Endothelial cell of umbilical vein (primary cell): ENCODE measurements around the gene C8G. TPM values are rescaled to one million over a fixed set of nuclear protein-coding genes. Genes with fewer than 3 reads are reported as not detected.

Experiments
- BruUV-seq: library from RNA; stranded (reverse); fragments of 400-500 nt; replicated peaks from 2 replicates; lab custom pipeline; 2021; lab: Mats Ljungman, UMichigan
- CTCF ChIA-PET: fragments of 300-600, 350-600 bp; sonication (Branson Sonifier 250); formaldehyde crosslinking; loops from one replicate; lab custom pipeline; 2021; ENCODE audit warnings: antibody characterized with exemption, inconsistent platforms; lab: Charles Lee
- POLR2A ChIA-PET: fragments of 300-600, 350-600 bp; sonication (Branson Sonifier 250); formaldehyde crosslinking; loops from one replicate; lab custom pipeline; 2021; ENCODE audit warnings: antibody characterized with exemption, inconsistent platforms; lab: Charles Lee
- DNase-seq: peaks from one replicate; pipeline ENCODE4 v3.0.0-alpha.2; 2011; ENCODE audit warnings: low read depth, low spot score
- FAIRE-seq: peaks from 2 replicates; lab custom pipeline; 2011; peaks lifted over from hg19 to GRCh38; lab: Jason Lieb, UNC
- H2AFZ ChIP-seq: 2 replicates; pipeline ENCODE4 v1.6.0; 2012; ENCODE audit warnings: low read depth, low read length, control low read depth, inconsistent platforms
- H3K27ac ChIP-seq: 2 replicates; pipeline ENCODE4 v1.5.1; 2011; ENCODE audit warnings: low read depth, mild to moderate bottlenecking, control low read depth, low read length, moderate library complexity; ENCODE audit not compliant: insufficient read depth
- H3K27me3 ChIP-seq, 2 experiments: 2 replicates each; pipeline versions ENCODE4 v1.6.0 to v1.6.1; 2011; ENCODE audit warnings: low read length in 2 of 2, mixed read lengths in 1 of 2; ENCODE audit not compliant: control insufficient read depth in 2 of 2, insufficient read depth in 2 of 2
- H3K36me3 ChIP-seq, 2 experiments: 2 replicates in 1 of 2; 3 replicates in 1 of 2; pipeline ENCODE4 v1.5.1; 2011; ENCODE audit warnings: low read length in 2 of 2, mild to moderate bottlenecking in 1 of 2, moderate library complexity in 1 of 2; ENCODE audit not compliant: control insufficient read depth in 2 of 2, insufficient read depth in 2 of 2; ENCODE audit errors: extremely low read depth in 1 of 2
- H3K4me1 ChIP-seq: 3 replicates; pipeline ENCODE4 v1.5.1; 2011; ENCODE audit warnings: mild to moderate bottlenecking, low read length; ENCODE audit not compliant: control insufficient read depth, insufficient read depth; ENCODE audit errors: extremely low read depth
- H3K4me2 ChIP-seq: 2 replicates; pipeline ENCODE4 v1.6.1; 2011; ENCODE audit warnings: low read length, control low read depth, mixed read lengths; ENCODE audit not compliant: insufficient read depth
- H3K4me3 ChIP-seq, 3 experiments: fragments of 200-600 bp in 1 of 3; sonication (generic), shearing (Covaris generic) in 1 of 3; replicated peaks in 1 of 3; 2 replicates each; pipeline ENCODE4 v1.5.1; 2011 to 2016; ENCODE audit warnings: control low read depth in 3 of 3, low read length in 3 of 3, mild to moderate bottlenecking in 2 of 3, inconsistent platforms in 1 of 3, low read depth in 1 of 3, moderate library complexity in 1 of 3; ENCODE audit not compliant: insufficient read depth in 1 of 3
- H3K79me2 ChIP-seq: 2 replicates; pipeline ENCODE4 v1.6.0; 2012; ENCODE audit warnings: low read length, inconsistent platforms; ENCODE audit not compliant: control insufficient read depth, insufficient read depth
- H3K9ac ChIP-seq: replicated peaks from 2 replicates; pipeline ENCODE3; 2011; ENCODE audit warnings: low read length, control low read depth; ENCODE audit not compliant: insufficient read depth; ENCODE audit errors: extremely low read depth
- H3K9me1 ChIP-seq: replicated peaks from 3 replicates; pipeline ENCODE4 v1.6.0; 2011; ENCODE audit warnings: mild to moderate bottlenecking, low read length; ENCODE audit not compliant: control insufficient read depth, insufficient read depth; ENCODE audit errors: extremely low read depth
- H3K9me3 ChIP-seq: replicated peaks from 2 replicates; pipeline ENCODE4 v1.5.1; 2012; ENCODE audit warnings: low read length, inconsistent platforms; ENCODE audit not compliant: control insufficient read depth, insufficient read depth
- H4K20me1 ChIP-seq: replicated peaks from 2 replicates; pipeline ENCODE3; 2011; ENCODE audit warnings: mild to moderate bottlenecking, low read length; ENCODE audit not compliant: control insufficient read depth, insufficient read depth; ENCODE audit errors: extremely low read depth
- CTCF ChIP-seq, 2 donors: IDR thresholded peaks; 1 replicate in 1 of 2; 2 replicates in 1 of 2; pipeline ENCODE4 v1.5.1; 2011; ENCODE audit warnings: low read length in 2 of 2, mild to moderate bottlenecking in 2 of 2, moderate library complexity in 2 of 2, control low read depth in 1 of 2, inconsistent platforms in 1 of 2, low read depth in 1 of 2; ENCODE audit not compliant: insufficient read depth in 1 of 2; ENCODE audit errors: extremely low read depth in 1 of 2
- EZH2 ChIP-seq: IDR thresholded peaks from 2 replicates; pipeline ENCODE4 v1.6.1; 2012; ENCODE audit warnings: borderline replicate concordance, low read depth, mild to moderate bottlenecking, moderate library complexity, low read length, inconsistent platforms; ENCODE audit not compliant: severe bottlenecking
- FOS ChIP-seq: IDR thresholded peaks from 2 replicates; pipeline ENCODE4 v1.6.1; 2011; ENCODE audit warnings: mild to moderate bottlenecking, low read length, moderate library complexity, borderline replicate concordance; ENCODE audit not compliant: insufficient read depth
- GATA2 ChIP-seq: IDR thresholded peaks from 2 replicates; pipeline ENCODE4 v1.7.0; 2011; ENCODE audit warnings: low read depth, mild to moderate bottlenecking, moderate library complexity, mixed read lengths, low read length; ENCODE audit not compliant: insufficient read length, insufficient read depth
- JUN ChIP-seq: IDR thresholded peaks from 2 replicates; pipeline ENCODE4 v1.6.1; 2011; ENCODE audit warnings: borderline replicate concordance, low read depth; ENCODE audit not compliant: insufficient read length, insufficient read depth
- MAX ChIP-seq: IDR thresholded peaks from 2 replicates; pipeline ENCODE4 v1.6.1; 2011; ENCODE audit not compliant: insufficient read depth, insufficient read length
- MYC ChIP-seq: IDR thresholded peaks from one replicate; pipeline ENCODE4 v1.6.1; 2011; ENCODE audit warnings: mild to moderate bottlenecking, low read depth, low read length
- POLR2A ChIP-seq: IDR thresholded peaks from 2 replicates; pipeline ENCODE4 v1.6.1; 2012; ENCODE audit warnings: low read depth, mild to moderate bottlenecking, control low read depth, low read length
- POLR2AphosphoS5 ChIP-seq: IDR thresholded peaks from 2 replicates; pipeline ENCODE4 v1.6.1; 2012; ENCODE audit warnings: low read depth, mild to moderate bottlenecking, control low read depth, low read length, moderate library complexity; ENCODE audit not compliant: insufficient read depth
- dilution Hi-C: fragments of 300-500 bp; cut with MboI; formaldehyde crosslinking; loops from one replicate; pipeline ENCODE4 v1.15.0; 2019; ENCODE audit warnings: low sequenced_read_pairs; ENCODE audit not compliant: extremely low pct_ligation_motif_present
- intact Hi-C: fragments of 100-400 bp; cut with micrococcal nuclease; formaldehyde crosslinking; loops from one replicate; pipeline ENCODE4 v1.10.0; 2022
- polyA plus RNA-seq, 4 experiments: library from polyadenylated mRNA; depleted of rRNA in 3 of 4; stranded (reverse) in 3 of 4; unstranded in 1 of 4; fragments of >200 nt; gene quantifications; 2 replicates each; pipeline versions ENCODE4 v1.2.1 to v1.2.3, GENCODE V29; 2011 to 2012; ENCODE audit warnings: missing spikeins in 1 of 4
- total RNA-seq: library from RNA; stranded (reverse); gene quantifications from 2 replicates; pipeline ENCODE4 v1.2.3, GENCODE V29; 2021

Gene C8G
- total and polyA plus RNA-seq, 2 donors (not counting 3 experiments of a cell fraction or from before 2014, with no cell fraction given) = 0.47 to 1.9 TPM

- H3K9ac ChIP-seq = no peak overlapping the region
- no TSS peak for BruUV-seq
- H3K4me1 ChIP-seq = peaks cover 12% of the 10 kb centered on the region
- intact Hi-C loops = no loop called here
- ChIA-PET POLR2A (no interaction called here), CTCF (interaction anchor here (0.6 kb wide), 1 partner anchor 10 kb away, joined by 3 read pairs; no protein-coding TSS in a partner anchor)
- H3K9me1 ChIP-seq = no peaks in the 10 kb centered on the region
- H3K79me2 ChIP-seq = no peaks in the 10 kb centered on the region
- dilution Hi-C loops = loop anchor here (25.0 kb wide), 1 partner anchor 115 kb away; the partner anchor contains the start of gene RABL6
- DNase-seq (no peak), FAIRE-seq (peak; percentile 83)
- H3K4me3 ChIP-seq = no peak overlapping the region
- H2AFZ ChIP-seq = no peak overlapping the region
- no peaks in the 10 kb centered on the region for H3K9me3 ChIP-seq
- H3K4me2 ChIP-seq = no peak overlapping the region
- no peak overlapping the region for H3K27ac ChIP-seq
- no peaks in the 10 kb centered on the region for H4K20me1 ChIP-seq
- H3K27me3 ChIP-seq = no peaks in the 10 kb centered on the region
- peaks cover 0 to 10% of the 10 kb centered on the region in 2 experiments for H3K36me3 ChIP-seq
- TF ChIP-seq JUN = no peak
- no peak for TF ChIP-seq MYC
- TF ChIP-seq FOS = no peak
Observed at GRCh38 chr9:136927343-136928271, 17.4 kb upstream of the C8G start.

- Histone ChIP-seq H3K4me2 (no peak overlapping the region), H3K9me1 (no peaks in the 10 kb centered on the region), H3K4me3 (no peak overlapping the region), H4K20me1 (no peaks in the 10 kb centered on the region), H3K9ac (no peak overlapping the region), H3K9me3 (no peaks in the 10 kb centered on the region), H3K27me3 (no peaks in the 10 kb centered on the region), H3K27ac (no peak overlapping the region), H3K79me2 (no peaks in the 10 kb centered on the region), H3K36me3 (peaks cover 0 to 10% of the 10 kb centered on the region in 2 experiments), H3K4me1 (peaks cover 12% of the 10 kb centered on the region), H2AFZ (no peak overlapping the region)
- FAIRE-seq = no peak
- ChIA-PET POLR2A (interaction anchor here (0.6 kb wide), 1 partner anchor 106 kb away, joined by 3 read pairs; no protein-coding TSS in a partner anchor), CTCF (interaction anchor here (0.6 kb wide), 1 partner anchor 308 kb away, joined by 3 read pairs; no protein-coding TSS in a partner anchor)
- no TSS peak for BruUV-seq
- dilution Hi-C loops (loop anchor here (25.0 kb wide), 1 partner anchor 116 kb away; the partner anchor contains the start of gene RABL6), intact Hi-C loops (no loop called here)
- TF ChIP-seq POLR2A (no peak), GATA2 (no peak), CTCF (IDR thresholded peaks at IDR 0.05; ENCODE audit: extremely low read depth in 1 of 2, insufficient read depth in 1 of 2, low read depth in 1 of 2, low read length in 2 of 2) (no peak), POLR2AphosphoS5 (no peak), EZH2 (no peak), MYC (no peak), JUN (no peak), FOS (no peak), MAX (no peak)
- DNase-seq = no peak
Observed at GRCh38 chr9:136928591-136928990, 16.5 kb upstream of the C8G start.
